Smooth muscle cell of the brain vasculature (primary cell): ENCODE measurements around the gene BTG4.

Experiments used
- DNase-seq: peaks from one replicate; pipeline ENCODE4 v3.0.0-alpha.2; 2012; ENCODE audit warnings: low read depth, low spot score

Gene BTG4

DNA sequence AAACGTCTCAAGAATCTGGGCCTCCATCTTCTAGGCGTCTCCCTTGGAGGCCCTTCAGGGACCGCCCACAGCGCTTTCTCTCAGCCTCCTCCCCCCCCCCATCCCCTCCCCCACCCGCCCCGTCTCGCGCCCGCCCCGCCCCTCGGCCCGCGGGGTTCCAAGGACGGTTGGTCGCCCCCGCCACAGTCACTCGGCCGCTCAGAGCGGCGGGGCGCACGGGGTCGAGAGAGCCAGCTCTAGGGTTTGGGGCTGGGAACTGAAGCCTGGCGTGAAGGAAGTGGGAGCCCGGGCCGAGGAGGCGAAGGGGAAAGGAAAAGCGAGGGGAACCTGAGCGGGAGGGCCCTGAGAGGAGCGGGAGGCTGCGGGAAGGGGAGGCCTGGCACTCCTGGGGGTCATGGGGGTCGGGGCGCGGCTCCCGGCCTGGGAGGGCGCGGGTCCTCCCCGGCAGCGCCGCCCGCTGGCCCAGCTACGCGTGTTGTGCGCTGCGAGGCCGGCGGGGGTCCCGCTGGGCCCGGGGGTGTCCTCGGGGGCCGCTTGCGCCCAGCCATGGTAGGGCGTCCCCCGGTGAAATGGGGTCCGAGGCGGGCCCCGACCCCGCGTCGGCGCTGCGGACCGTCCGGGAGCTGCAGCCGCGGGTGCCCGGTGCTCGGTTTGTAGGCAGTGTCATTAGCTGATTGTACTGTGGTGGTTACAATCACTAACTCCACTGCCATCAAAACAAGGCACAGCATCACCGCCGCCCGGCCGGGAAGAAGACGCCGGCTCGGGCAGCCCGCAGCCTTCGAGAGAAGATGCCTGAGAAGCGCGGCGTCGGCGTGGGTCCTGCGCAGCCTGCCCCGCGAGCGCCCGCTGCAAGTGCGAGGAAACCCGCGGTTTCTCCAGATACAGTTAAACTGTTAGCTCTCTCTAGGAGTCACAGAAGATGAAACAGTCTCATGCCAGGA, at the start of gene BTG4:
BTG4 (minus strand) TSS at position 91 of the 944 bp plus-strand sequence. CDS start 13,610 bp downstream, outside the sequence.
- DNase-seq, result no peak

DNA sequence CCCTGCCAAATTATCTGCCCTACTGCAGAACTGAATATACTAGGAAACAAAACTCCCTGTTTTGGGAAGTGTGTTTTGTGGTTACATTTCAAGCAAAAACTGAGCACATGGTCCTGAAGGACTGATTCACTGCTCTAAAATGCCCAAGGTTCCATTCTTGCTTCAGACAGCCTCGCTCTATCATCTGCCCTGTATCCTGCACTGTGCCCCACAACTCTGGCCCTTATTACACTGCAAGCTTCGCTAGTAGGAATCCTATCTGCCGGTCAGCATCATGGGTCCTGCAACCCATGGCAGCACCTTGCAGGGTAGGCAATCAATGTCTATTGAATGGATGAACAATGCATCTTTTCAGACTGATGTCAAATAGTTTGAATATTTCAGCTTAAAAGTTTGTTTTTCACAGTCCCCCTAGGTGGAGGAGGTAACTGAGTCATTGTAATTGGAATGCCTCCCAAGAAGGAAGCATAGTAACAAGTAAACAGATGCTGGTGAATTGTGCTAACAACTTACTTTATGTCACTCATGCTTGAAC, 49.7 kb upstream of the BTG4 start:
- no peak for DNase-seq

DNA sequence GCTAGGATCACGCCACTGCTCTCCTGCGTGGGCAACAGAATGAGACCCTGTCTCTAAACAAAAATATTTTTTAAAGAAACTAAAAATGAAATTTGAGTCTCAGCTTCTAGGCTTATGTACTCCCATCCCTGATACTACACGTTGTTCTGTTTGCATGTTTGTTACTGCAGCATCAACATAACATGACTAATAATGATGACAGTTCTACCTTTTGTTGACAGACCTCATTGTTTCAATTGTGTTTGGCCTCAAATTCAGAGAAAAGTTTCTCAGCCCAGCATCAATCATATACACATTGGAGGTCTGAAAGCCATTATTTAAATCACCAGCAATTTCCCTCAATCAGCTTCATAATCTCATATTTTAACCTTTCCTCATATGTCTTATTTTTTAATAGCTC, 49.1 kb upstream of the BTG4 start:
- no peak for DNase-seq

DNA sequence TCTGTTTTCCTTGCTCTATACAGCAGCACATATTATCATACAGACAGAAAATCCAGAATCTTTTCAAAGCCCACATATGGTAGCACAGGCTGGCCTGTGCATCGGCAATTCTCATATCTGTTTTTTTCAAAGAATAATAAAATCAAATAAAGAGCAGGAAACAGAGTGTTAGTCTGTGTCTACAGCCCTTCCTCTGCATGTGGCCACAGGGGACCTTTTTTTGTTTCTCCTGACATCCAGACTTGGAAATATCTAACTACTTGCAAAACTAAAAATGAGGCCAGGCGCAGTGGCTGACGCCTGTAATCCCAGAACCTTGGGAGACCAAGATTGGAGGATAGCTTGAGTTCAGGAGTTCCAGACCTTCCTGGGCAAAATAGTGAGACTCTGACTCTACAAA, 48.6 kb upstream of the BTG4 start:
- DNase-seq, result no peak

DNA sequence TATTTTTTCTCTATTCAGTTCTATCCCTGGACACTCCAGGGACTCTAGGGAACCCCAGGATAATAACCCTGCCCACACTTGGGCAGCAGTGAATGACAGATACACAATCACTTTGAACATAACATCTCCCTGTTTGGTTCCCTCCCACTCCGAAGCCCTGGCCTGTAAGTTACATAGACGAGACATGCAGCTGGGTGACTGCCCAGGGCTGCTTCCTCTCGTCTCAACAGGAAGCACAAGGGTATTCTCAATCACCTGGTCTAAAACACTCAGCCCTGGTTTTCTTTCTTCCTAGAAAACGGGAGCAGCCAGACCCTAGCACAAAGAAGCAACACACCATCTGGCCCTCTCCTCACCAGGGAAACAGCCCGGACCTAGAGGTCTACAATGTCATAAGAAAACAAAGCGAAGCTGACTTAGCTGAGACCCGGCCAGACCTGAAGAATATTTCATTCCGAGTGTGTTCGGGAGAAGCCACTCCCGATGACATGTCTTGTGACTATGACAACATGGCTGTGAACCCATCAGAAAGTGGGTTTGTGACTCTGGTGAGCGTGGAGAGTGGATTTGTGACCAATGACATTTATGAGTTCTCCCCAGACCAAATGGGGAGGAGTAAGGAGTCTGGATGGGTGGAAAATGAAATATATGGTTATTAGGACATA, 47.7 kb upstream of the BTG4 start:
- DNase-seq, result no peak

DNA sequence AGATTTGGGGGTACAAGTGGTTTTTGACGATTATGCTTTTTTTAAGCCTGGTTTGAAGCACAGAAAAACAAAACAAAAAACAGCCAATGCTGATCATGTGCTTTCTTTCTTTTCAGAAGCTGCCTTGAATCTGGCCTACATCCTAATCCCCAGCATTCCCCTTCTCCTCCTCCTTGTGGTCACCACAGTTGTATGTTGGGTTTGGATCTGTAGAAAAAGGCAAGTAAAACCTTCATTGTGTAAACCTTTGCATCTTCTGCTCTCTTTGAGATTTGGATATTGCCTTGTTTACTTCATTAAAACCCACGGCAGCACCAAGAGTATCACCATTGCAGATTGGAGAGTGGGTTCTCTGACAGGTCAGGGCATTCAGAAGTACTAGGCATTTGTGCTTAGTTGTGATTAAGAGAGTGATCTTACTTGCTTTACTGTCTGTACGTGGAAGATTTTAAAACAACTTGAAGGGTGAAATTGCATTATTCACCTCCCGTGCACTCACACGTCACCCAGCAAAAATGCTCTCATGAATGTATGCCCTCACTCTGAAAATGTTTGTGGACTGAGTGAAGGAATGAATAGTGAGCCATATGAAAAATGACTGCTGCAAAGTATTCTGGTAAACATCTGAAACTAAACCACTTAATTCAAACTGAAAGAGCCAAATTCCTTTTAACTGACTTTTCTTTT, 45.4 kb upstream of the BTG4 start:
- DNase-seq, result no peak

DNA sequence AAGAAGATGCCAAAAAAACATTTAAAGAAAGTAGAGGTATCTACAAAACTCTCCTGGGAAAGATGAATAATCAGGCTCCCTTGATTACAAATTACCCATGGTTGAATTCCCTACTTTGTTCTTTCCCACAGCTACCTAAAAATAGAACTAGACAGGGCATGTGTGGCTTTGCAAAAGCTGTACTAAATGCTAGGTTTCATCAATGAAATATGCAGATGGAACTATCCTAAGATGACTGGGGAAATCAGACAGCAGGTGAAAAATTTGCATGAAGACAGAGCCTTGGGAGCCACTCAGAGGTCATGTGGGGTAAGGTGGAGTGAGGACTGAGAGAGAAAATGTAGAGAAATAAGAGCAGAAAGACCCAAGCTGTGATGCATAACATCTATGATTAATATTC, 43.1 kb upstream of the BTG4 start:
- no peak for DNase-seq

DNA sequence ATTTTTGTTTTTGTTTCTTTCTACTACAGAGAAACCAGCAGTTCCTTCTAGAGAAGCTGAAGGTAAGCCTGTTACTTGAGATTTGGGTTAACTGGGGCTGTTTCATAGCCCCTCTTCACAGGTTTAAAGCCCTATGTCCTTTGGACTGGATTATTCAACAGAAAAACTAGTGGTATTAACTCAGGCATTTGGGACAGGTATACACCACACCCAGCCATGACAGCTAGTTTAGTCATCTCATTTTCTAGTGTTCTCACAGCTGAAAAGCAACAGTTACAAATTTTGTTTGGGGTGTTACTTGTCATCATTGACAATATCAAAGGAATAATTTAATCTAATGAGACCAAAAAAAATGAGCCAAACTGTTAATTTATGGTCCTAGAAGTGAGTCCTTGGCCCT, 42.3 kb upstream of the BTG4 start:
- DNase-seq, result no peak

DNA sequence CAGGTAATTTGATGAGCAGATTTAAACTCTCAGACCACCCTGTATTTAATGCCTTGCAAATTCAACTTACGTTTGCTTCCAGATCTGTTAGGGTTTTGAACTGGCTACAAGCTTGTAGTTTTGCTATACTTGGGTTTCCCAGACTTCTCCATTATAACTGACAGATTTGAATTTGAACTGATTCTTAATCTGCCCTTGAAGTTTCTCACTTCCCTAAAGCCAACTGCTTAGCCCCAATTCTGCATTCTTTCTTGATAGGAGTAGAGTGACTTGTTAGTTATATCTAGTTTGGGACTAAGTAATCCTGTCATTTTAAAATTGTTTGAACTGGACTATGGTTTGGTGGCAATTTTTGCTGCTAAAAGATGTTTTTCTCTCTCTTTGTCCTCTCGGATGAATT, 38.1 kb upstream of the BTG4 start:
- DNase-seq, result no peak

DNA sequence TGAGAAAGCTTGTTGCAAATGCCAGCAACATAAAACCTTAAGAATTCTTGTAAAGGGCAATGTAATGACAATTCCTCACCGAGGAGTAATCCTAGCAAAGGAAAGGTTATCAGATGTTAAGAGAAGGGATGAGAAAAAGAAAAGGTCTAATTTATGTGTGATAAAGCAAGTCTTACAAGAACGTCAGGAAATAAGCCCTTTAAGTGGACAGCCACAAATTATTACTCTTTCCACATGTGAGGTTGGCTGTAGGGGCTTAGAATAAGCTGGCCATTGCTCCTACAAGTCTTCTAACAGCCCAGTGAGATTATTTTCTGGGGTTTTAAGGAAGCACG, 37.6 kb upstream of the BTG4 start:
- DNase-seq, result no peak

DNA sequence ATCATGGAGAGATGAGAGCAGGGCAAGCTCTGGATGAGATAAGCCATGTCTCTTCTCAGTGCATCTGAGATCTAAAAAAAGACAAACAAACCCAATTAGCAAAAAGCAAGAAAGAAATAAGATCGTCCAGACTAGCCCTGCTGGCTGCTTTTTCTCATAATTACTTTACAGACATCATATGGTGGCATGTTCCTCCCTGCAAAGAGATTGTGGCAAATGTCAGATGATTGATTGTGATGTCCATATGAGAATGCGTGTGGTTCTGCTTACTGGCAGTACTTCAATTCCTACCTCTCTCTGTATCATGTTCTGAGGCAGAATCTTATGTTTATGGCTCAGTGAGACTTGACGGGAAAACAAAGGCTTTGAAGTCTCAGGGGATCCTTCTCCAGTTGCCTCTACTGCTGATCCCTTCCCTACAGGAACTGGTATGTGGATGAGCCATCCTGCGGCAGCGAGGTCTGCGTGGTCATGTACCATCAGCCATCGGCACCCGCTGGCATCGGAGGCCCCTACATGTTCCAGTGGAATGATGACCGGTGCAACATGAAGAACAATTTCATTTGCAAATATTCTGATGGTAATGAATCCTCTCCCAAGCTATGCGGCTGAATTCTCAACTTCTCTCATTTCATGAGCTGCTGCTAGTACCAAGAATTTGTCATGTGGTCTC, 37.1 kb upstream of the BTG4 start:
- DNase-seq, result no peak

DNA sequence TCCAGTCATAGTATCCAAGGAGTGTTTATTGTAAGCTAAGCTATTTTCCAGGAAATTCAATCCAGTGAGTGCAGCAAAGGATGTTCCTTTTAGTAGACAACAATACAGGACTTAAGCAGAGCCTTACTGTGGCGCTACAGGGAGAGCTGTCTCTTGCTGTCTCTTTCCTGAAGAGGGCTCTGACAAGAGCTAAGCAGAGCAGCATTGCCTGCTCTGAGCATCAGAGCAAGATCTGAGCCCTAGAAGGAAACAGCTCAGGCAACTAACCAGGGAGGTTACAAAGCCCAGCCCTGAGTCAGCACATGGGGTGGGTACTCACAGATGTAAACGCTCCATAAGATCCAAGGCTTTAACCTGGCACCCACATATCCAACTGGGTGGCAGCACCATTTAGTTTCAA, 36.3 kb upstream of the BTG4 start:
- no peak for DNase-seq

DNA sequence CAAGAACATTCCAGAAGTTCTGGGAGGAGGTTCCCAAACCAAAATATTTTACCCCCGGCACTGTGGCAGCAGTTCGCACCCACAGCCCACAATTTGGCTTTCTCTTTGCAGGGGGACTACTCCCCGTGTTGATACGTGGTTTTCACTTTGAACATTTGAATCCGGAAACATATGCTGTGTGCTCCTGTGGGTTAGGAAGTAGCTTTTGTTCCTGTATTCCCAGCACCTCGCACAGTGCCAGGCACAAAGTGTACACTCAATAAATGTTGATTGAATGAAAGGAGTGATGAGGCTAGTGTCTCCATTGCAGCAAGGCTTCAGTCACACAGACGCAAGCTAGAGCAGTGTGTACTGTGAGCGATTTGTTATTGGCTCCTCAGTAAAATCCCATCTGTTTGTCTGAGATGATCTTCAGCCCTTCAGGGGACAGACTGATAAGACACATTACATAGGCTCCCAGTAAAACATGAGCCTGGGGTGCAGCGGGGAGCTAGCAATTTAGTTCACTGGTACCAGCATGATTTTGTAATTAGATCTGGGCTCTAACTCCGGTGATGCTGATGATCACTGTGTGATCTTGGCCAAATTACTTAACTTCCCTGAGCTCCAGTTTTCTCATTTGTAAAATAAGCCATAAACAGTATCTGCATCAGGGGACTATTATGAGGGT, 30.6 kb upstream of the BTG4 start:
- no peak for DNase-seq

DNA sequence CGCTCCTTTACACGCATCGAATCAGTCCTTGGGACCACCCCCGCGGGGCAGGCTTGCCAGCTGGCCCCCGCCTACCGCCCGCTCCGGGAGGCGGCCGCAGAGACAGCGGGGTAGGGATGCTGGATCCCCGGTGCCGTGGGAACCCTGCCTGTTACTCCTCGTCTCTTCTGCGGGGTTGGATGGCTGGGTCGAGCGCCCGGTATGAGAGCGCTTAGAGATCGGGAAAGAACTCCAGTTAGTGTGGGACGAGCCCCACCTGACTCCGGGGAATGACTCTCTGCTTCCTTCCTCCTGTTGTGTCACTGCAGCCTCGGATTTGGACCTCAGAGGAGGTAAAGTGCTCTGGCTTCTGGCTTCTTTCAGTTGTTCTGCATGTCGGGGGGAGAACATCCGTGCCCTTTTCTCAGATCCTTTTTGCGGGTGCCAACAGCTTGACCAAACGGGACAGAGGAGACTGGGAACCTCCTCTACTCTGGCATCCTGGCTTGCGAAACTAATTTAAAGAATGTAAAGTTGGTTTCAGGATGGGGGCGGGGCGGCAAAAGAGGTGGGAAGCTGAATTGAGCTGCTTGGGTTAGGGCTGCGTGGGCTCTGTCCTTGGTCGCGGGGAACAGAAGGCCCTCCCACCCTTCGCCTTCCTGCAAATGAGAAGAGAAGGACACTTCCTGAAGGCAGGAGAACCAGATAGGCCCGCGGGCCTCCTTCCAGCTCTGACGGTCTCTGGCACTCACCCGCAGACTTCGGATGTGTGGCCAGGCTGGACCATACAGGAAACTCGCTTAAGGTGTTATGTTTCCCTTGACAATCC, 29.3 kb upstream of the BTG4 start:
- no peak for DNase-seq

DNA sequence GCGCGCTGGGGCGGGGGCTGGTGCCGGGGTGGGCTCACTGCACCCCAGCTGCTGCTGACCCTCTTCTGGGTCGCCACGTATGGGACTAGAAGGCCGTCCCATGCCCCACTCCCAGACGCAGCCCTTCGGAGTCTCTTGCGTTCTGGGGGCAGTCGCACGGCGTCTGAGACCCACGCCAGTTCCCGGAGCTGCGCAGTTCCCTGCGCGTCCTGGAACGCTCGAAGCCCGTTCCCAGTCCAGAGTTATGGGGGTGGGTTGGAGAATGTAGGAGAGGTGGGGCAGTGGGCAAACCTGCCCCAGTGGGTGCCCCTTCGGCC, 28.7 kb upstream of the BTG4 start:
- DNase-seq, result no peak

DNA sequence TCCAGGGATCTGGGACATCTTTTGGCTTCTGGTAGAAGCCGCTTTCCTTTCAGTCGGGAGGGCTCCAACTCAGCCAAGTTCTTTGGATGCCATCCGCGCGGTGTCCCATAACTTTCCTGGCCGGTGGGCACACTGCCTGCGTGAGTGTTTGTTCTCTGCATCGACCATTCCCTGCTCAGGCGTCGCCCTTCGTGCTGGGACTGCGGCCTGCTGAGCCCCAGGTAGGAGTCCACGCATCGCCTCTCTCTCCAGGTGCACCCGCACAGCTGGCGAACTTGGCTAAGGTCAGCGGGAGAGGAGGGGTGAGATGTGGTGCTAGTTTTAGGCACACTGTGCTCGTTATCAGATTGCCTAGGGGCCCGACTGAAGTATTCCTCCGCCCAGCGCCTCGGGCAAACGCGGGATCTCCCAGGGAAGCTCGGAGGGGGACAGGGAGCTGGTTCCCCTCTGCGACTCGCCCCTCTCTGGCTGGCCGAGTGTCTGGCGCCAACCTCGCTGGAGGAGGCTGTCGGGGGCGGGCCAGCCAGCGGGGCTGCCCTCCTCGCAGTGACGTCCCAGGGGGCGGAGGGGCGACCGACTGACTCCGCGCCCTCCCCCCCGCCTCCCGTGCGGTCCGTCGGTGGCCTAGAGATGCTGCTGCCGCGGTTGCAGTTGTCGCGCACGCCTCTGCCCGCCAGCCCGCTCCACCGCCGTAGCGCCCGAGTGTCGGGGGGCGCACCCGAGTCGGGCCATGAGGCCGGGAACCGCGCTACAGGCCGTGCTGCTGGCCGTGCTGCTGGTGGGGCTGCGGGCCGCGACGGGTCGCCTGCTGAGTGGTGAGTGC, 28.1 kb upstream of the BTG4 start, which contains the start of gene LAYN:
LAYN (plus strand) TSS at position 607 of the 823 bp plus-strand sequence; CDS start at position 731, 124 bp downstream.
- no peak for DNase-seq

DNA sequence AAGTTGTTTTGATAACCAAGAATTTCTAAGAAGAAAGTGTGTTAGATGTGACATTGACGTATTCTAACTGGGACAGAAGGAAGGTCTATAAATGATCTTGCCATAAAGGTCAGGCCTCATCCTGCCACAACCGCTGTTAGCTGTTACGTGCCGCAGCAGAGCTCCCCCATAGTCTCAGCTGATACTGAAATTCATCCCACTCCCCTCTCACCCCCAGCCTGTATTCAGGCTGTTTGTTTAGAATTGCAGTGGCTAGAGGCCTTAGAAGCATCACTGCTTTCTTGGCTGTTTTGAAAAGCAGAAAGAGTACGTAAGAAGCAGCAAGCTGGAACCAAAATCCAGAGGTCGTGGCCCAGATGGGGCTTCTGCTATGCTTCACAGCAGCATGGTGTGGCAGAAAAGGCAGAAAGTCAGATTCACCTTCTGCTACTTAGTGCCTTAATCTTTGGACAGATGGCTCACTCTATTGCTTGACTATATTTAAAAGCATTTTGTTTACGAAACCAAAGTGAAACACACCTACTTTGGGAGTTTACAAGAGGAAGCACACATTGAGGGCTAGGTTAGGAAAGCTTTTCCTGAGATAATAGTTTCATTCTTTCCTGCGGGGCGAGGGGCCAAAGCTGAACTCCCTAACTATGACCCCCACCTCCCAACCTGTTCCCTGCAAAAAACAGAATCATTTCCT, 27.4 kb upstream of the BTG4 start:
- DNase-seq, result no peak

DNA sequence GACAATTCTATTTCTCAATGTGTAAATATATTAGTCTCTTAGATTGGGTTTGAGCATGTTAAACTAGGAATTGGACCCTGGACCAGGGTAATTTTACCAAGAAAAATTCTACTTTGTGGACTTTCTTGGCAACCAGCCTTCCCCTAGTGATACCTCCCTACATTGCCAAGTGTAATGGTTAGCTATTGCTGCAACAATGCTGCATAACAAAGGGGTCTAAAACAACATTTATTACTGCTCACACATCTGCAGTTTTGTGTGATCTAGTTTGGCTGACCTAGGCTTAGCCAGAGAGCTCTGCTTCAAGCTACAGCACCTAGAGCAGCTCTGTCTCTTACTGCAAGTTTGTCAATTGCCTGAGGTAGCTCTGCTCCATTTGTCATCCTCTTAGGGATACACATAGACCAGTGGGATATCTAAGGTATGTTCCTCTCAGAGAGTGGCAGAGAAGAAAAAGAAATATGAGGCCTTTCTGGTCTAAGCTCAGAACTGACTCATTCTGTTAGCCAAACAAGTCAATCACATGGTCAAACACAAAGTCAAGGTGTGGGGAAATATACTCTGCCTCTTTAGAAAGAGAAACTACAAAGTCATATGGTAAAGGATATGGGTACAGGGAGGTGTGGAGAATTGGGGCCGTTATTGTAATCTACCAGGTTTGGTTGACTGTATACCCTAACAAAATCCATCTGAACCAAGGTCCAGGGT, 26.4 kb upstream of the BTG4 start:
- DNase-seq, result no peak
